Activated naive CD8-positive, alpha-beta T cell treated with anti-CD3 and anti-CD28 coated beads, Interleukin-2, amount 10 ng/mL, durations not matched to agents 7 days and 5 days (primary cell): ENCODE results near the gene PIK3R4. TPM values are rescaled to one million over a fixed set of nuclear protein-coding genes. Genes with fewer than 3 reads are reported as not detected.

Experiments used
- ATAC-seq: fragments of 150-1000 bp; cut with Tn5 transposase; one replicate; pipeline ENCODE4 v1.10.0; 2021; ENCODE audit warnings: low read depth, moderate library complexity
- POLR2A ChIA-PET: fragments of 350-600 bp; sonication (Branson Sonifier 250); formaldehyde crosslinking; loops from one replicate; lab custom pipeline; 2021; ENCODE audit warnings: antibody characterized with exemption; lab: Charles Lee
- DNase-seq: peaks from one replicate; pipeline ENCODE4 v3.0.0; 2021
- H3K27ac Mint-ChIP-seq: one replicate; pipeline ENCODE4 v1.8.0; 2022; ENCODE audit warnings: mild to moderate bottlenecking, mixed read lengths
- H3K27me3 Mint-ChIP-seq: one replicate; pipeline ENCODE4 v1.8.0; 2022; ENCODE audit warnings: mild to moderate bottlenecking, moderate library complexity, mixed read lengths
- H3K36me3 Mint-ChIP-seq: one replicate; pipeline ENCODE4 v1.8.0; 2021; ENCODE audit warnings: mild to moderate bottlenecking, mixed read lengths
- H3K4me1 Mint-ChIP-seq: one replicate; pipeline ENCODE4 v1.8.0; 2021; ENCODE audit warnings: mixed read lengths
- H3K4me3 Mint-ChIP-seq: one replicate; pipeline ENCODE4 v1.8.0; 2022; ENCODE audit warnings: mild to moderate bottlenecking, moderate library complexity, mixed read lengths
- H3K9me3 Mint-ChIP-seq: one replicate; pipeline ENCODE4 v1.8.0; 2021; ENCODE audit warnings: mixed read lengths
- total RNA-seq, 2 experiments: library from RNA; stranded (reverse); gene quantifications; one replicate each; pipeline ENCODE4 v1.2.3, GENCODE V29; 2021

PIK3R4 gene
- total RNA-seq, 2 experiments from 2014 or later, result 26.2 to 31.6 TPM

DNA sequence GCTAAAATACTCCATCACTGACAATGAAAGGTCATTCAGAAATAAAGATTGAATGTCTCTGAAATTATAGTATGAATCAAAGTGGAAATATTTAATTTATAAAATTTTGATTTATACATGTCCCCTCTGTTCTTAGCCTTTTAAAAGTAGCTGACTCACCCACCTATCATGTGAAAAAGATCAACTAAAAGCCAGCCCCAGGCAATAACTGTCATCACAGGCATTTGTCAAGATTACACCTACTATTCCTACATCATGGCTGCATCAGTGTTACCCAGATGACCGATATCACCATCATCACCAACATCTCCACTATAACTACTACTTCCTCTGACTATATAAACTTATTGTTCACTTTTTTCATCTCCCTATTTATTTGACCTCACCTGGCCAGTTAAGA, 14.3 kb upstream of the PIK3R4 start:
- Mint-ChIP-seq H3K9me3 (no peaks in the 10 kb centered on the region), H3K4me3 (no peak overlapping the region), H3K4me1 (peaks cover 13% of the 10 kb centered on the region), H3K27me3 (peaks cover 5% of the 10 kb centered on the region), H3K36me3 (no peaks in the 10 kb centered on the region), H3K27ac (no peak overlapping the region)
- no peak for DNase-seq
- POLR2A ChIA-PET, result interaction anchor here (3.0 kb wide), 1 partner anchor 133 kb away, joined by 13 read pairs; the partner anchor contains the start of gene ATP2C1
- no peak for ATAC-seq

DNA sequence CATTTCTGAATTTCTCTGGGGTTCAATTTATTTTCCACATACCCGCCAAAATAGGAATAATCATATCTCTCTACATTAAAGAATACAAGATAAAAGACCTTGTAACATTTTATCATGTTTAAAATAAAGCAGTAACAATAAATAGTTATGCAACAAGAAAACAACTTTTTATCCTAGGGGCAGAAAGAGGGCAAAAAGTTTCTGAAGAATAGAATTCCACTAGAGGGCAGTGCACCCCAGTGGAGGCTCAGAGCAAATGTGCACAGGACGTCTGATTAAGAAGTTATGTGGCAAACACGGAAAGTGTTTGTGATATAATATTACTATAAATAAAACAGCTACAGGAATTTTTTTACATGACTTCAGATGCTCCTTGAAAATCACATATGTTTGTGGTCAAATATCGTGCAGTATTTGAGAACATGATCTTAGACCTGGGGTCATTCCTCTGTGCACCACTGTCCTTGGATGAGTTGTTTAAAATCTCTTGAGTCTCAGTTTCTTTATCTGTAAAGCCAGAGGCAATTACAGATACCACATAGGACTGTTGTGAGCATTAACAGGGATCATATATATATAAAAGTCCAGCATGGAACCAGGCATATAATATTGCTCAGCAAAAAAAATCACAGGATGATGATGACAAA, 13.2 kb upstream of the PIK3R4 start:
- Mint-ChIP-seq H3K9me3 (no peaks in the 10 kb centered on the region), H3K36me3 (no peaks in the 10 kb centered on the region), H3K27me3 (no peaks in the 10 kb centered on the region), H3K4me3 (no peak overlapping the region), H3K4me1 (peaks cover 13% of the 10 kb centered on the region), H3K27ac (no peak overlapping the region)
- ATAC-seq, result peak; percentile 70
- POLR2A ChIA-PET, result interaction anchor here (3.0 kb wide), 1 partner anchor 134 kb away, joined by 13 read pairs; the partner anchor contains the start of gene ATP2C1
- no peak for DNase-seq

DNA sequence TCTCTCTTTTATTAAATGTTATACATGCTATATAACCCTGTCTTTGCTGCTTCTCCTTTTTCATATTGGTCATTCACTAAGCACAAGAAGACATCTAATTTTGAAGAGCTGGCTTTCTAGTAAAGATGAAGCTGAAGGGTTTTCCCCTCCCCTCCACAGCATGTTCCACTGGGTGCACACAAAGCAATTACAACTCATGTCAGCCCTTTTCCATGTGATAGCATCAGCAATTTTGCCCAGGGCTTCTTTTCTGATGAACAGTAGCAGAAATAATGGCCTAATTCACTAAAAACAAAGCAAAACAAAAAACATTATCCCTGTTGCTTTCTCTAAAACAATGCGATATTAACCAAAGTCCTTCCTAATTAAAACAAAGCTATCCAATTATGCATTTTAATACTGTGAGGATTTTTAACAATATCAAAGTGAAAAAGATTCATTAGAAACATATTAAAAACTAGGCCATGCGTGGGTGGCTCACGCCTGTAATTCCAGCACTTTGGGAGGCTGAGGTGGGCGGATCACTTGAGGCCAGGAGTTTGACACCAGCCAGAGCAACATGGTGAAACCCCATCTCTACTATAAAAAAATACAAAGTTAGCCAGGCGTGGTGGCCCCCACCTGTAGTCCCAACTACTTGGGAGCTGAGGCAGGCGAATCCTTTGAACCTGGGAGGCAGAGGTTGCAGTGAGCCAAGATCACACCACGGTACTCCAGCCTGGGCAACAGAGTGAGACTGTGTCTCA, 12.2 kb upstream of the PIK3R4 start:
- no peaks in the 10 kb centered on the region for H3K9me3 Mint-ChIP-seq
- peaks cover 13% of the 10 kb centered on the region for H3K4me1 Mint-ChIP-seq
- no peak for DNase-seq
- no peaks in the 10 kb centered on the region for H3K27me3 Mint-ChIP-seq
- no peak overlapping the region for H3K4me3 Mint-ChIP-seq
- ATAC-seq, result no peak
- H3K36me3 Mint-ChIP-seq, result no peaks in the 10 kb centered on the region
- H3K27ac Mint-ChIP-seq, result no peak overlapping the region
- POLR2A ChIA-PET, result no interaction called here

DNA sequence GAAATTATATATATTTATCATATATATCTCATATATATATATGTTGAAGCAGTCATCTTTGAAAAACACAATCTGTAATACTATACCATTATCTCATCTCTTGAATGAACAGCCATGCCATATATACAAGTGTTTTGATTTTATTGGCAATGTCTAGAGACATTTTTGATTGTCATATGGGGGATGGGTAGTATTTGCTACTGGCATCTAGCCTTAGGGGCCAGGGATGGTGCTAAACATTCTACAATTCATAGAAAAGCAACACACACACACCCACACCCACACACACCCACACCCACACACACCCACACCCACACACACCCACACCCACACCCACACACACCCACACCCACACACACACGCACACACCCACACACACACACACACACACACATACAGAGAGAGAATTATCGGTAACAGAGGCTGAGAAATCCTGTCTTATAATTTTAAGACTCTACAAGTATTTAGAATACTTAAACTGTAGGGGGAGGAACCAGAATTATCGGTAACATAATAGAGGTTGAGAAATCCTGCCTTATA, 11.1 kb upstream of the PIK3R4 start:
- Mint-ChIP-seq H3K4me3 (no peak overlapping the region), H3K36me3 (no peaks in the 10 kb centered on the region), H3K9me3 (no peaks in the 10 kb centered on the region), H3K4me1 (peaks cover 13% of the 10 kb centered on the region), H3K27me3 (no peaks in the 10 kb centered on the region), H3K27ac (no peak overlapping the region)
- DNase-seq (no peak), ATAC-seq (no peak)
- POLR2A ChIA-PET, result no interaction called here

DNA sequence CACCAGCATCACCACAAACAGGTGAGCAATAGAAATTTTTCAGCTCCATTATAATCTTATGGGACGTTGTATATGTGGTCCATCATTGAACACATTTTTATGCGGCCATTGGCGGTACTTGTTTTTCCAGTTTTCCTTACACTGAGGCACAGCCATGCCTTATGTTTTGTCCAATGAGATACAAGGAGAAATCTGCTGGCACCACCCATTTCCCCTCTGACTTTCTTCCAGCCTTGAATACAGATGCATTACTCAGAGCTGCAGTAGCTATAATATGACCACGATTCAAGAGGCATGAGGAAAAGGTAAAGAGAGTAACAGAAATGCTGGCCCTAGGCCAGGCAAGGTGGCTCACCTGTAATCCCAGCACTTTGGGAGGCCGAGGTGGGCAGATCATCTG, 9.0 kb upstream of the PIK3R4 start:
- no peak for ATAC-seq
- POLR2A ChIA-PET, result no interaction called here
- H3K4me3 Mint-ChIP-seq, result no peak overlapping the region

DNA sequence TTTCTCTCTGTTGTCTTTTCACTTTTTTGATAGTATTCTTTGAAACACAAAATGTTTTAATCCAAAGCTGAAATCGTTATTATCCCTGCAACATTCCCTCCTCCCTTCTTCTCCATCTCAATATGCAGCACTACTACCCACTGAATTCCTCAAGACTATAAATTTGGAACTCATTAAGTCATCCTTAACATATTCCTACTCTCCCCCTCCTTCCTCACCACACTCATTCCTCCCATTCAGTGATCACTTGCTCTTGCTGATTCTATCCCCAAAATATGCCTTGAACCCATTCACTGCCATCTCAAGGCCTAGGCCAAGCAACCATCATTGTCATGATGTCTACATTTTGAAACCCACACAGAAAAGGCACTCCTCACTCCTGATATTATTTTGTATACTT, 2.4 kb upstream of the PIK3R4 start:
- ATAC-seq (no peak), DNase-seq (no peak)
- H3K9me3 Mint-ChIP-seq, result no peaks in the 10 kb centered on the region
- no peaks in the 10 kb centered on the region for H3K27me3 Mint-ChIP-seq
- POLR2A ChIA-PET, result interaction anchor here (1.0 to 2.6 kb wide), 2 partner anchors 145 kb away, joined by 3 to 36 read pairs; partner anchors contain the start of gene ATP2C1
- H3K4me1 Mint-ChIP-seq, result peaks cover 15% of the 10 kb centered on the region
- H3K36me3 Mint-ChIP-seq, result peaks cover 2% of the 10 kb centered on the region
- H3K27ac Mint-ChIP-seq, result no peak overlapping the region
- no peak overlapping the region for H3K4me3 Mint-ChIP-seq

More for the DNA sequence above, 9.0 kb upstream of the PIK3R4 start:
- Mint-ChIP-seq H3K4me1 (peaks cover 5% of the 10 kb centered on the region), H3K36me3 (no peaks in the 10 kb centered on the region), H3K27ac (no peak overlapping the region), H3K9me3 (no peaks in the 10 kb centered on the region), H3K27me3 (no peaks in the 10 kb centered on the region)
- DNase-seq, result no peak

DNA sequence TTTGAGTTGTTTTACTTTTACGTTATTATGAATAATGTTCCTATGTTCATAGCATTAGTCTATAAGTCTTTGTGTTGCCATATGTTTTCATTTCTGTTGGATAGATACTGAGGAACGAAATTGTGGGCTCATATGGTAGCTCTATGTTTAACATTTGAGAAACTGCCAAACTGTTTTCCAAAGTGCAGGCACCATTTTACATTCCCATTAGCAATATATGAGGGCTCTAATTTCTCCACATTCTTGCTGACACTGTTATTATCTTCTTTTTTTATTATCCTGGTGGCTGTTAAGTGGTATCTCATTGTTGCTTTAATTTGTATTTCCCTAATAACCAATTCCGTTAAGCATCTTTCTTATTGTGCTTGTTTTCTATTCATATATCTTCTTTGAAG, 1.8 kb upstream of the PIK3R4 start:
- POLR2A ChIA-PET, result interaction anchor here (1.2 to 2.6 kb wide), 2 partner anchors 33 to 145 kb away, joined by 3 to 36 read pairs; partner anchors contain the start of gene ATP2C1
- peaks cover 7% of the 10 kb centered on the region for H3K36me3 Mint-ChIP-seq
- no peaks in the 10 kb centered on the region for H3K9me3 Mint-ChIP-seq
- H3K4me3 Mint-ChIP-seq, result peak overlapping the region; percentile 92
- ATAC-seq (no peak), DNase-seq (no peak)
- peaks cover 20% of the 10 kb centered on the region for H3K4me1 Mint-ChIP-seq
- no peak overlapping the region for H3K27ac Mint-ChIP-seq
- H3K27me3 Mint-ChIP-seq, result no peaks in the 10 kb centered on the region

DNA sequence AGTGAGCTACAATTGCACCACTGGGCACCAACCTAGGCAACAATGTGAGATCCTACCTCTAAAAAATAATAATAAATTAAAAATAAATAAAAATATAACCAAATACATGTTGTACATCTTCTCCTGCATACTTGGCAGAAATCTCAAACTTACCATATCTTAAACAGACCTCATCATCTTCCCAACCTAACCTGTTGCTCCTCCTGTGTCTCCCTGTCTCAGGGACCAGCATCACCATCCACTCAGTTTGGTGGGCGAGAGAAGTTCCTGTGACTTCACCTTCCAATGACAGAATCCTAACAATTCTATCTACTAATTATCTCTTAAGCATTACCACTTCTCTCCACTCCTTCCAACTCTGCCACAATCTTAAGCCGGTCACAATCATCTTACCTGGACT, 3.3 kb downstream of the PIK3R4 start:
- peaks cover 31% of the 10 kb centered on the region for H3K4me1 Mint-ChIP-seq
- no peaks in the 10 kb centered on the region for H3K9me3 Mint-ChIP-seq
- no peaks in the 10 kb centered on the region for H3K27me3 Mint-ChIP-seq
- POLR2A ChIA-PET, result no interaction called here
- peaks cover 32% of the 10 kb centered on the region for H3K36me3 Mint-ChIP-seq
- ATAC-seq (no peak), DNase-seq (no peak)
- H3K4me3 Mint-ChIP-seq, result peak overlapping the region; percentile 50
- peak overlapping the region; percentile 22 for H3K27ac Mint-ChIP-seq

DNA sequence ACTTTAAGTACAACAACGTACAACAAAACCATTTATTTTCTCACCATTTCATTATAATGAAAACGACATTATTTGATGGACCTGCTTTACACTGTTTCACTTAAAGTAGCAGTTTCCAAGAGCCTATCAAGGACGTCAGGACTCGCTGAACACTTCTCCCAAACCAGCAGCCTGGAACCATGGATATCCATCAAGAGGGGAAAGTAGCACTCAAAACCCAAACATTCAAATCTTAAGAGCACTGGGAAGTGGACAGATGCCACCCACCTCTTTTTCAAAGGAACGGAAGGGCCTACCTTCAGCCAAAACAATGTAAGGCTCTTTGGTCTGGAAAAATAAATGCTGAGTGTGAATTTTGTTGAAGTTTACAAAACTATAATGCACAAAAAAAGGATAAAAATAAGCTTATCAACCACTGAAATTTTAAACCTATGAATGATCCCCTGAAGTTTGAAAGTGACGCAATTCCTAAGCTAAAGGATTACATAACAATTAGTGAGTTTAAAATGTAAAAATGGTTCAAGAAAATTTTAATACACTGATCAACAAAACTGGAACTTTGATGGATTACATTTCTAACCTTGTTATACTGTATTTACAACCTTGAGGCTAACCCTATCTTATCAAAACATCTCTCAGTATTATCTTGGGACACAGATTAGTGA, 4.6 kb downstream of the PIK3R4 start:
- no peaks in the 10 kb centered on the region for H3K9me3 Mint-ChIP-seq
- peaks cover 43% of the 10 kb centered on the region for H3K36me3 Mint-ChIP-seq
- DNase-seq (no peak), ATAC-seq (no peak)
- H3K4me3 Mint-ChIP-seq, result peak overlapping the region; percentile 8
- POLR2A ChIA-PET, result interaction anchor here (1.3 kb wide), 1 partner anchor 152 kb away, joined by 5 read pairs; the partner anchor contains the start of gene ATP2C1
- H3K27ac Mint-ChIP-seq, result no peak overlapping the region
- H3K4me1 Mint-ChIP-seq, result peaks cover 28% of the 10 kb centered on the region
- H3K27me3 Mint-ChIP-seq, result no peaks in the 10 kb centered on the region

DNA sequence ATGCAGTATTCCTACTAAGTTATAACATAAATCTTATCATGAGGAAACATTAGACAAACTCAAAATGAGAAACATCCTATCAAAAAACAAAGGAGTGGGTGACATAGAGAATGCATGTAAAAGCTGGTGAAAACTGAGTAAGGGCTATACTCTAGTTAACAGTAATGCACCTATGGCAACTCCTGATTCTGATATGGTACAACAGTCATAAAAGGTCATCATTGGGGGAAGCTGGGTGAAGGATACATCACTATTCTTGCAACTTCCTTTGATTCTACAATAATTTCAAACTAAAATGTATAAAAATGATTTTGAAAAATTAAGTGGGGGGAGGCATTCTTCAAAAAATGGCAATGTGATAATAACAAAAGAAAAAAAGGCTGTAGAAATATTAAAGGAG, 6.8 kb downstream of the PIK3R4 start:
- peaks cover 2% of the 10 kb centered on the region for H3K9me3 Mint-ChIP-seq
- ATAC-seq, result no peak
- no peak overlapping the region for H3K27ac Mint-ChIP-seq
- no peaks in the 10 kb centered on the region for H3K27me3 Mint-ChIP-seq
- no peak overlapping the region for H3K4me3 Mint-ChIP-seq
- peaks cover 30% of the 10 kb centered on the region for H3K4me1 Mint-ChIP-seq
- H3K36me3 Mint-ChIP-seq, result peaks cover 61% of the 10 kb centered on the region
- DNase-seq, result no peak
- POLR2A ChIA-PET, result no interaction called here

DNA sequence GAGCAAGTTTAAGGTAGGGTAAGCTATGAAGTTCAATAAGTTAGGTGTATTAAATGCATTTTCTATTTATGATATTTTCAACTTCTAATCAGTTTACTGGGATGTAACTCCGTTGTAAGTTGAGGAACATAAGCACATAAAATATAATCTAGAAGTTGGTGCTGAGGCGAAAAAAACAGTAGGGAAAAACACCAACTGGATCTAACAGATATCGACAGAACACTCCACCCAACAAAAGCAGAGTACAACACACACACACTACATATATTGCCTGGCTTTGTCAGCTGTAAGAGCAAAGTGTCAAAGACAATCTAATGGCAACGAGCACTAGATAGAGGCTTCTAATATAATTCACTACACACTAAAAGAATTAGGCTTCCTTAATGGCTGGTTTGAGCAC, 8.4 kb downstream of the PIK3R4 start:
- Mint-ChIP-seq H3K4me1 (peaks cover 18% of the 10 kb centered on the region), H3K27ac (no peak overlapping the region), H3K36me3 (peaks cover 52% of the 10 kb centered on the region)

DNA sequence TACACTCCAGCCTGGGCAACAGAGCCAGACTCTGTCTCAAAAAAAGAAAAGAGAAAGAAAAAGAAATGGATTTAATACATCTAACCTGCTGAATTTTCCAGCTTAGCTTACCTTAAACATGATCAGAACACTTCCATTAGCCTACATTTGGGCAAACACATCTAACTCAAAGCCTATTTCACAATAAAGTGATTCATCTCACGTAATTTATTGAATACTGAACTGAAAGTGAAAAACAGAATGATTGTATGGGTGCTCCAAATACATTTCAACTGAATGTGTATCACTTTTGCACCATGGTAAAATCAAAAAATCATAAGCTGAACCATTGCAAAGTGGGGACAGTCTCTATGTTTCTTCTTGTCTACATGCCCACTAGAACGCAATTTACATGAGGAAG, 9.0 kb downstream of the PIK3R4 start:
- ATAC-seq, result no peak
- H3K9me3 Mint-ChIP-seq, result peaks cover 2% of the 10 kb centered on the region
- DNase-seq, result no peak
- POLR2A ChIA-PET, result interaction anchor here (0.8 kb wide), 1 partner anchor 8 kb away, joined by 3 read pairs; no protein-coding TSS in a partner anchor
- H3K27me3 Mint-ChIP-seq, result no peaks in the 10 kb centered on the region
- H3K4me1 Mint-ChIP-seq, result peaks cover 15% of the 10 kb centered on the region
- H3K4me3 Mint-ChIP-seq, result no peak overlapping the region
- no peak overlapping the region for H3K27ac Mint-ChIP-seq
- peaks cover 48% of the 10 kb centered on the region for H3K36me3 Mint-ChIP-seq

More for the DNA sequence above, 8.4 kb downstream of the PIK3R4 start:
- Mint-ChIP-seq H3K27me3 (no peaks in the 10 kb centered on the region), H3K4me3 (no peak overlapping the region), H3K9me3 (peaks cover 2% of the 10 kb centered on the region)
- ATAC-seq, result no peak
- no peak for DNase-seq
- POLR2A ChIA-PET, result interaction anchor here (0.8 kb wide), 1 partner anchor 8 kb away, joined by 3 read pairs; no protein-coding TSS in a partner anchor

DNA sequence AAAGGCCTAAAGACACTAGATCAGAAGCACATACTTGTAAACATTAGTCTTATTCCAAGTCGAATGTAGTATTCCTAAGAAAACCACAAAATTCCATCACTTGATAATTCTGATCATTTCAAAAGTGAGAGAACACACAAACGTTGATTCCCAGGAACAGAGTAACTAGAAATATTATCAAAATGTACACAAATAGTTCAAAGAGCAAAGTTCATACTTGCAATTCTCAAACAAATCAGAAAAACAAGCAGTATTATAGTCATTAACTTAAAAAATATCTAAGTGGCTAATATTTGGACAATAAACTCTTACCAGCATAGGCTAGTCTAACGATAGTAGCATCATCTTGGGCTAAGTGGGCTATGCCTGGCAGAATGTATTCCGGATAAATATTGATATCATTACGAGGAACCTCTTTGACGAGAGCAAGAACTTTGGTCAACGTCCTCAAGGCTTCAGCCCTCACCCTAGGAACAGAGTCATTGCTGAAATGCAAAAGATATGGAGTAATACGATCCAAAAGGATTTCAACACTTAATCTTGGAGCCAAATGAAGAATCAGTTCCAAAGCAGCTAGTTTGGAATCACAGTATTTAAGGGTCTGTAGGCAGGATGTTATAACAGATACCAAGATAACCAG, 13.3 kb downstream of the PIK3R4 start:
- POLR2A ChIA-PET, result no interaction called here
- H3K9me3 Mint-ChIP-seq, result peaks cover 2% of the 10 kb centered on the region
- H3K27ac Mint-ChIP-seq, result no peak overlapping the region
- no peaks in the 10 kb centered on the region for H3K27me3 Mint-ChIP-seq
- peaks cover 8% of the 10 kb centered on the region for H3K4me1 Mint-ChIP-seq
- H3K4me3 Mint-ChIP-seq, result no peak overlapping the region
- DNase-seq (no peak), ATAC-seq (no peak)
- H3K36me3 Mint-ChIP-seq, result peaks cover 31% of the 10 kb centered on the region
